DND-41 (cell line): ENCODE measurements around the gene RBM43.

ENCODE experiments used
- EZH2 ChIP-seq: IDR thresholded peaks from 3 replicates; pipeline ENCODE4 v1.6.1; 2012; ENCODE audit warnings: borderline replicate concordance, low read depth, mild to moderate bottlenecking, moderate library complexity, low read length, inconsistent platforms; ENCODE audit not compliant: severe bottlenecking
- TF ChIP-seq, protein P1 (sequence below): IDR thresholded peaks from 2 replicates; pipeline ENCODE4 v1.5.1; 2012; ENCODE audit warnings: borderline replicate concordance, low read length, moderate library complexity, mild to moderate bottlenecking; ENCODE audit not compliant: poor library complexity, severe bottlenecking; ENCODE audit errors: extremely low read depth

DNA sequence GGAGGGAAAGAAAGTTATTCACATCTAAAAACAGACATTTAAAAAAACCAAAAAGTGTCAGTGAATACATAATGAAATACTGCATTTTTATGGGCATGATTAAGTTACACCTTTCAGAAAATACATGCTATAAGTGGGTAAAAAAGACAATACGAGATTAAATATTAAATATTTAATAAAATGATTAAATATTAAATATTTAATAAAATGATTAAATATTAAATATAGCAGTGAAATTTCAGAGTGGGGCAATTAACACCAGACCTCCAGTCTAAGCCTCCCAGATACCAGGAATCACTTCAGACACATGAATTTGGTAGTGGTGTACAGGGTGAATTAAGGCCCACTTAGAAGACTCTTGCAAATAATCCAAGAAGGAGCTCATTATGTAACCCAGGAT lies 15.5 kb downstream of the RBM43 start:
- TF ChIP-seq EZH2, result no peak
- TF ChIP-seq, protein P1, sequence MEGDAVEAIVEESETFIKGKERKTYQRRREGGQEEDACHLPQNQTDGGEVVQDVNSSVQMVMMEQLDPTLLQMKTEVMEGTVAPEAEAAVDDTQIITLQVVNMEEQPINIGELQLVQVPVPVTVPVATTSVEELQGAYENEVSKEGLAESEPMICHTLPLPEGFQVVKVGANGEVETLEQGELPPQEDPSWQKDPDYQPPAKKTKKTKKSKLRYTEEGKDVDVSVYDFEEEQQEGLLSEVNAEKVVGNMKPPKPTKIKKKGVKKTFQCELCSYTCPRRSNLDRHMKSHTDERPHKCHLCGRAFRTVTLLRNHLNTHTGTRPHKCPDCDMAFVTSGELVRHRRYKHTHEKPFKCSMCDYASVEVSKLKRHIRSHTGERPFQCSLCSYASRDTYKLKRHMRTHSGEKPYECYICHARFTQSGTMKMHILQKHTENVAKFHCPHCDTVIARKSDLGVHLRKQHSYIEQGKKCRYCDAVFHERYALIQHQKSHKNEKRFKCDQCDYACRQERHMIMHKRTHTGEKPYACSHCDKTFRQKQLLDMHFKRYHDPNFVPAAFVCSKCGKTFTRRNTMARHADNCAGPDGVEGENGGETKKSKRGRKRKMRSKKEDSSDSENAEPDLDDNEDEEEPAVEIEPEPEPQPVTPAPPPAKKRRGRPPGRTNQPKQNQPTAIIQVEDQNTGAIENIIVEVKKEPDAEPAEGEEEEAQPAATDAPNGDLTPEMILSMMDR, result no peak
